Neural progenitor cell (in vitro differentiated cells): ENCODE measurements around the gene SIL1. TPM values are rescaled to one million over a fixed set of nuclear protein-coding genes. Genes with fewer than 3 reads are reported as not detected.

Experiments used
- DNase-seq: peaks from one replicate; pipeline ENCODE4 v3.0.0-alpha.2; 2016; ENCODE audit warnings: low spot score
- H2AFZ ChIP-seq: fragments of 200-600 bp; sonication (generic); replicated peaks from 2 replicates; pipeline ENCODE4 v1.6.1; 2016; ENCODE audit warnings: antibody characterized with exemption
- H3F3A ChIP-seq: fragments of 200-600 bp; sonication (generic); 2 replicates; pipeline ENCODE4 v1.6.1; 2016; ENCODE audit warnings: antibody characterized with exemption, low read depth
- H3K27ac ChIP-seq: fragments of 200-600 bp; sonication (generic); 2 replicates; pipeline ENCODE4 v1.5.1; 2016; ENCODE audit warnings: mild to moderate bottlenecking
- H3K27me3 ChIP-seq: fragments of 200-600 bp; sonication (generic); 2 replicates; pipeline ENCODE4 v1.6.1; 2016; ENCODE audit warnings: mild to moderate bottlenecking, moderate library complexity
- H3K36me3 ChIP-seq: fragments of 200-600 bp; sonication (generic); 2 replicates; pipeline ENCODE4 v1.5.1; 2016
- H3K4me1 ChIP-seq: fragments of 200-600 bp; sonication (generic); 2 replicates; pipeline ENCODE4 v1.6.1; 2016; ENCODE audit warnings: mixed run types
- H3K4me2 ChIP-seq: fragments of 200-600 bp; sonication (generic); 2 replicates; pipeline ENCODE4 v1.6.1; 2016
- H3K4me3 ChIP-seq: fragments of 200-600 bp; sonication (generic); 2 replicates; pipeline ENCODE4 v1.5.1; 2016
- H3K79me2 ChIP-seq: fragments of 200-600 bp; sonication (generic); 2 replicates; pipeline ENCODE4 v1.6.1; 2016; ENCODE audit warnings: low read depth
- H3K9ac ChIP-seq: fragments of 200-600 bp; sonication (generic); 2 replicates; pipeline ENCODE4 v1.6.1; 2016
- H3K9me3 ChIP-seq: fragments of 200-600 bp; sonication (generic); 2 replicates; pipeline ENCODE4 v1.5.1; 2016; ENCODE audit warnings: low read depth
- H4K20me1 ChIP-seq: fragments of 200-600 bp; sonication (generic); 2 replicates; pipeline ENCODE4 v1.6.1; 2016; ENCODE audit warnings: low read depth
- H3K27ac Mint-ChIP-seq: 3 replicates; pipeline ENCODE4 v1.8.0; 2021; ENCODE audit warnings: mixed read lengths
- H3K27me3 Mint-ChIP-seq: 2 replicates; pipeline ENCODE4 v1.8.0; 2022; ENCODE audit warnings: low read depth, mild to moderate bottlenecking, inconsistent platforms, moderate library complexity, mixed read lengths; ENCODE audit not compliant: insufficient read depth
- H3K36me3 Mint-ChIP-seq: 3 replicates; pipeline ENCODE4 v1.8.0; 2021; ENCODE audit warnings: mixed read lengths
- H3K4me1 Mint-ChIP-seq: 3 replicates; pipeline ENCODE4 v1.8.0; 2021; ENCODE audit warnings: mixed read lengths
- H3K4me3 Mint-ChIP-seq: 3 replicates; pipeline ENCODE4 v1.8.0; 2021; ENCODE audit warnings: mild to moderate bottlenecking, moderate library complexity, mixed read lengths
- H3K9me3 Mint-ChIP-seq: 3 replicates; pipeline ENCODE4 v1.8.0; 2020; ENCODE audit warnings: mixed read lengths
- CTCF ChIP-seq: fragments of 200-600 bp; sonication (generic); IDR thresholded peaks from 2 replicates; pipeline ENCODE4 v1.5.1; 2017; ENCODE audit warnings: antibody characterized with exemption, mild to moderate bottlenecking
- EZH2 ChIP-seq: fragments of 200-600 bp; sonication (generic); IDR thresholded peaks from 2 replicates; pipeline ENCODE4 v1.6.1; 2017; ENCODE audit warnings: antibody characterized with exemption, mild to moderate bottlenecking, moderate library complexity
- EZH2phosphoT487 ChIP-seq: fragments of 200-600 bp; sonication (generic); IDR thresholded peaks from 2 replicates; pipeline ENCODE4 v1.6.1; 2017; ENCODE audit warnings: antibody characterized with exemption
- total RNA-seq: library from RNA; depleted of rRNA; stranded (reverse); fragments of >200 nt; gene quantifications from 2 replicates; pipeline ENCODE4 v1.2.3, GENCODE V29; 2015; ENCODE audit warnings: low replicate concordance

SIL1 gene
- total RNA-seq, 1 donor from 2014 or later = 5.5 TPM

DNA sequence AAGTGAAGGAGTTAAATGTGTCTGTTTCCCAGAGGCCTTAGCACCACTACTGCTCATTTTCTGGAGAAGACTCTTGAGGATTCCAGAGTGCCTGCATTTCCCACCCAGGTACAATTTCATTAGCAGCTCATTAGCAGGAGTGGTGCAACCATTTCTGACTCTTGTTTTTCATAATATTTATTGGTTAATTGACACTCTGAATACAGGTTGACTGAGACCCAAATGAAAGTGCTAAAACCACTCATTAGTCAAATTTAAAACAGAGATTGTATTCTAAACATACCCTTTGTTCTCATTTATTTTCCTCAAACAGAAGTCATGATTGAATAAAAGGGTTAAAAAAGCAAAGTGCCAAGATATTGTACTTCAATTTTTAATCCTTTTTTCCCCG, 134.5 kb downstream of the SIL1 start:
- no peak overlapping the region for H3K4me3 Mint-ChIP-seq
- Histone ChIP-seq H2AFZ (no peak overlapping the region), H4K20me1 (no peaks in the 10 kb centered on the region), H3F3A (no peaks in the 10 kb centered on the region), H3K36me3 (no peaks in the 10 kb centered on the region), H3K9ac (no peak overlapping the region), H3K4me1 (peaks cover 30% of the 10 kb centered on the region), H3K4me3 (no peak overlapping the region), H3K27ac (no peak overlapping the region), H3K79me2 (no peaks in the 10 kb centered on the region), H3K27me3 (no peaks in the 10 kb centered on the region), H3K9me3 (no peaks in the 10 kb centered on the region), H3K4me2 (no peak overlapping the region)
- peaks cover 42% of the 10 kb centered on the region for H3K4me1 Mint-ChIP-seq
- no peaks in the 10 kb centered on the region for H3K36me3 Mint-ChIP-seq
- no peak for DNase-seq
- H3K27me3 Mint-ChIP-seq = peaks cover 6% of the 10 kb centered on the region
- no peak overlapping the region for H3K27ac Mint-ChIP-seq
- TF ChIP-seq CTCF (no peak), EZH2phosphoT487 (no peak), EZH2 (no peak)
- H3K9me3 Mint-ChIP-seq = no peaks in the 10 kb centered on the region

DNA sequence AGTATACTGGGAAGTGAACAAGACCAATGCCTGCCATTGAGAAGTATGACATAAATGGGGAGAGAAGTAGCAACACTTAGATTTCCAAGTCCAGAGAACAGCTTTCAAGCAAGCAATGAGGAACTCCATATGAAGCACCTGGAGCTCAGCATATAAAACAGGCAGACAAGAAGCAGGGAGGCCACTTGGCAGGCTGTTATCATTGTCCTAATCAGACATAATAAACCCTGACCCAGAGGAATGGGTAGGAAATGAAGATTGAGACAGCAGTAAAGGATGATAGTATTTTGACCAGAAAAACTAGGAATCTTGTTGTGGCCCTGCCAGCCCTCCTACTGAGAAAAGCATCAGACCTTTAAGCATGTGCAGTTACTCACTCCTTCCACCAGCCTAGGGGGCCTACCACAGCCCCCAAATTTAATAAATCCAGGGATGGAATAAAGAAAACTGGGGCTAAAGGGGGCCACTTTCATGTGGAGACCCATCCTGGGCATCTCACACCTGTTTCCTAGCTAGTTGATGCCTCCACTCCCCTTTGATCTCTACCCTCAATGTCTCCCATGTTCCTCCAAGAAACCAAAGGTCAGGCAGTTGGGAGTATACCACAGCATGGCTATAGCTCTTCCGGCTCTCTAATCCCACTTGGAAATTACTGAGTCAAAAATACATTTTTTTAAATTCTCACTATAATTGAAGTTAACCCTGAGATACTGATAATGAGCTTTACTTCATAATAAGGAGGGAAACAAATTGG, 135.1 kb downstream of the SIL1 start:
- H3K27me3 Mint-ChIP-seq = peaks cover 6% of the 10 kb centered on the region
- H3K36me3 Mint-ChIP-seq = no peaks in the 10 kb centered on the region
- Histone ChIP-seq H2AFZ (no peak overlapping the region), H3K27ac (no peak overlapping the region), H3K9ac (no peak overlapping the region), H3K36me3 (no peaks in the 10 kb centered on the region), H3K4me1 (peaks cover 30% of the 10 kb centered on the region), H3K4me2 (peak overlapping the region; percentile 64), H3K9me3 (no peaks in the 10 kb centered on the region), H3F3A (no peaks in the 10 kb centered on the region), H4K20me1 (no peaks in the 10 kb centered on the region), H3K27me3 (no peaks in the 10 kb centered on the region), H3K4me3 (no peak overlapping the region), H3K79me2 (no peaks in the 10 kb centered on the region)
- H3K4me3 Mint-ChIP-seq = no peak overlapping the region
- DNase-seq = no peak
- peaks cover 42% of the 10 kb centered on the region for H3K4me1 Mint-ChIP-seq
- H3K9me3 Mint-ChIP-seq = peaks cover 1% of the 10 kb centered on the region
- peak overlapping the region; percentile 23 for H3K27ac Mint-ChIP-seq
- TF ChIP-seq CTCF (no peak), EZH2phosphoT487 (no peak), EZH2 (no peak)

GRCh38 chr5:139061856-139062255, 136.3 kb downstream of the SIL1 start:
- Mint-ChIP-seq H3K27me3 (peaks cover 6% of the 10 kb centered on the region), H3K27ac (peak overlapping the region; percentile 97), H3K4me3 (peak overlapping the region; percentile 27), H3K36me3 (no peaks in the 10 kb centered on the region), H3K4me1 (peaks cover 47% of the 10 kb centered on the region), H3K9me3 (peaks cover 6% of the 10 kb centered on the region)
- Histone ChIP-seq H3K27ac (no peak overlapping the region), H3K9ac (no peak overlapping the region), H3K79me2 (no peaks in the 10 kb centered on the region), H3K27me3 (no peaks in the 10 kb centered on the region), H2AFZ (no peak overlapping the region), H3K4me1 (peaks cover 35% of the 10 kb centered on the region), H3K4me3 (peak overlapping the region; percentile 18), H3F3A (no peaks in the 10 kb centered on the region), H4K20me1 (no peaks in the 10 kb centered on the region), H3K36me3 (no peaks in the 10 kb centered on the region), H3K9me3 (no peaks in the 10 kb centered on the region), H3K4me2 (peak overlapping the region; percentile 64)
- DNase-seq = peak; percentile 83
- TF ChIP-seq CTCF (no peak), EZH2 (no peak), EZH2phosphoT487 (no peak)
